DLD1 (cell line): ENCODE results near the gene PNMA6E.

Experiments
- in situ Hi-C: cut with HindIII; loops from 2 replicates; pipeline ENCODE4 v1.10.0; 2017; ENCODE audit warnings: low sequenced_read_pairs

PNMA6E gene

GRCh38 chrX:153365670-153366069, 35.5 kb downstream of the PNMA6E start:
- in situ Hi-C loops: no loop called here

GRCh38 chrX:153361781-153362397, 39.3 kb downstream of the PNMA6E start:
- in situ Hi-C loops: no loop called here

- in situ Hi-C loops: no loop called here
These were observed 43.3 kb downstream of the PNMA6E start for GRCh38 chrX:153357877-153358276.

GRCh38 chrX:153353416-153353815, 47.7 kb downstream of the PNMA6E start:
- in situ Hi-C loops: no loop called here

- in situ Hi-C loops: no loop called here
These were observed 48.3 kb downstream of the PNMA6E start for GRCh38 chrX:153352858-153353257.

- in situ Hi-C loops: no loop called here
These were observed 49.2 kb downstream of the PNMA6E start for GRCh38 chrX:153351981-153352380.

- in situ Hi-C loops: no loop called here
These were observed 51.2 kb downstream of the PNMA6E start for GRCh38 chrX:153349952-153350351.

GRCh38 chrX:153348421-153348820, 52.7 kb downstream of the PNMA6E start:
- in situ Hi-C loops: no loop called here

- in situ Hi-C loops: no loop called here
These were observed 53.6 kb downstream of the PNMA6E start for GRCh38 chrX:153347530-153347929.
